Sigmoid colon (tissue), 7 donors: Measurements from ENCODE around the gene BIN2. TPM values are rescaled to one million over a fixed set of nuclear protein-coding genes. Genes with fewer than 3 reads are reported as not detected.
"Not testable (repeated sequence)": the region's sequence is repeated elsewhere in the genome, so short reads cannot be mapped to it uniquely, and the experiment has no call there.

Experiments used
- DNase-seq: peaks from one replicate; pipeline ENCODE4 v3.0.0-alpha.2; 2019
- H3K27ac ChIP-seq, 4 donors: fragments of 200-600 bp; sonication (generic); one replicate each; pipeline ENCODE4 v1.5.1; 2016 to 2019; ENCODE audit warnings: mild to moderate bottlenecking in 1 of 4
- H3K27me3 ChIP-seq, 3 donors: fragments of 200-600 bp; sonication (generic); one replicate each; pipeline ENCODE4 v1.5.1; 2019; ENCODE audit warnings: mild to moderate bottlenecking in 1 of 3
- H3K36me3 ChIP-seq, 4 donors: fragments of 200-600 bp; sonication (generic); one replicate each; pipeline ENCODE4 v1.5.1; 2016 to 2019
- H3K4me1 ChIP-seq, 4 donors: fragments of 200-600 bp; sonication (generic); one replicate each; pipeline ENCODE4 v1.5.1; 2017 to 2019
- H3K4me3 ChIP-seq, 4 donors: fragments of 200-600 bp; sonication (generic); one replicate each; pipeline ENCODE4 v1.5.1; 2017 to 2019; ENCODE audit warnings: mild to moderate bottlenecking in 2 of 4, moderate library complexity in 1 of 4
- H3K9me3 ChIP-seq, 4 donors: fragments of 200-600 bp in 3 of 4; sonication (generic) in 3 of 4; one replicate each; pipeline versions ENCODE4 v1.5.1 to v1.6.1; 2013 to 2019
- CTCF ChIP-seq, 4 experiments: fragments of 450-650 bp in 3 of 4; fragments of 200-600 bp in 1 of 4; IDR thresholded peaks; one replicate each; pipeline ENCODE4 v1.5.1; 2016 to 2019; ENCODE audit warnings: antibody characterized with exemption in 4 of 4, mild to moderate bottlenecking in 3 of 4, moderate library complexity in 2 of 4
- EP300 ChIP-seq, 4 donors: sonication (generic); formaldehyde crosslinking; IDR thresholded peaks; one replicate each; pipeline ENCODE4 v1.6.1; 2017; ENCODE audit warnings: antibody characterized with exemption in 4 of 4
- POLR2A ChIP-seq, 2 donors: fragments of 450-650 bp; IDR thresholded peaks; one replicate each; pipeline ENCODE4 v1.6.1; 2016; ENCODE audit warnings: antibody characterized with exemption in 2 of 2, mild to moderate bottlenecking in 2 of 2, moderate library complexity in 2 of 2
- POLR2AphosphoS5 ChIP-seq, 4 donors: sonication (generic); formaldehyde crosslinking; IDR thresholded peaks; one replicate each; pipeline ENCODE4 v1.6.1; 2017; ENCODE audit warnings: antibody characterized with exemption in 4 of 4
- WGBS, 2 donors: extraction: QIAGEN DNeasy Blood & Tissue Kit; methylation state at CpG; one replicate each; pipeline ENCODE4 v1.1.7; 2013; 5-methylcytosine and 5-hydroxymethylcytosine counted together
- intact Hi-C: fragments of 100-400 bp; cut with DNase I; formaldehyde crosslinking; loops from one replicate; pipeline ENCODE4 v1.15.1; 2023
- polyA plus RNA-seq, 3 donors: library from polyadenylated mRNA; stranded (reverse); fragments of 200-250 nt; gene quantifications; one replicate each; pipeline ENCODE4 v1.2.3, GENCODE V29; 2013
- total RNA-seq, 4 donors: library from RNA; depleted of rRNA; stranded (reverse); fragments of >200 nt; gene quantifications; one replicate each; pipeline ENCODE4 v1.1.0, GENCODE V29; 2016
- donor health status: healthy with polysubstance abuse.
- donor health status: Bipolar disorder and iron deficiency.
- donor health status: healthy.

BIN2 gene
- total and polyA plus RNA-seq, 7 donors, result 2.3 to 21.2 (median 4.2) TPM

- WGBS, 2 donors, result 93 to 98% methylated on average over 1 of the region's 1 CpG
- Histone ChIP-seq H3K36me3 (no peaks in the 10 kb centered on the region), H3K4me1 (no peaks in the 10 kb centered on the region), H3K27ac (no peak overlapping the region), H3K27me3 (no peaks in the 10 kb centered on the region), H3K9me3 (no peaks in the 10 kb centered on the region), H3K4me3 (no peak overlapping the region)
- no peak for TF ChIP-seq POLR2AphosphoS5 (IDR thresholded peaks at IDR 0.05)
- TF ChIP-seq EP300 (IDR thresholded peaks at IDR 0.05), result no peak
- no peak for TF ChIP-seq POLR2A (IDR thresholded peaks at IDR 0.05)
- DNase-seq, result no peak
- intact Hi-C loops, result no loop called here
These were observed 12.6 kb downstream of the BIN2 start for GRCh38 chr12:51311389-51311788.

- 31 to 69% methylated on average over 6 of the region's 6 CpGs for WGBS, 2 donors
- Histone ChIP-seq H3K36me3 (no peaks in the 10 kb centered on the region), H3K4me3 (no peak overlapping the region), H3K27ac (no peak overlapping the region), H3K9me3 (no peaks in the 10 kb centered on the region), H3K4me1 (no peaks in the 10 kb centered on the region), H3K27me3 (no peaks in the 10 kb centered on the region)
- intact Hi-C loops, result no loop called here
- TF ChIP-seq POLR2AphosphoS5 (IDR thresholded peaks at IDR 0.05) (peak in 1 of 4 donors; percentile 27), EP300 (IDR thresholded peaks at IDR 0.05) (no peak)
- DNase-seq, result no peak
These were observed 16.1 kb downstream of the BIN2 start for GRCh38 chr12:51307655-51308593.

GRCh38 chr12:51306507-51306906, 17.5 kb downstream of the BIN2 start:
- Histone ChIP-seq H3K36me3 (no peaks in the 10 kb centered on the region), H3K9me3 (no peaks in the 10 kb centered on the region), H3K4me1 (no peaks in the 10 kb centered on the region), H3K27me3 (no peaks in the 10 kb centered on the region), H3K27ac (no peak overlapping the region), H3K4me3 (no peak overlapping the region)
- TF ChIP-seq EP300 (IDR thresholded peaks at IDR 0.05) (no peak), POLR2A (IDR thresholded peaks at IDR 0.05) (no peak), CTCF (IDR thresholded peaks at IDR 0.05) (no peak), POLR2AphosphoS5 (IDR thresholded peaks at IDR 0.05) (no peak)
- intact Hi-C loops, result no loop called here
- no peak for DNase-seq
- WGBS, 2 donors, result 82 to 86% methylated on average over 5 of the region's 5 CpGs

- H3K27me3 ChIP-seq, H3K4me1 ChIP-seq, H3K27ac ChIP-seq, H3K9me3 ChIP-seq, DNase-seq, H3K36me3 ChIP-seq, intact Hi-C loops, H3K4me3 ChIP-seq: not testable (repeated sequence)
- WGBS, 2 donors, result 92 to 95% methylated on average over 10 of the region's 10 CpGs
These were observed 23.2 kb downstream of the BIN2 start for GRCh38 chr12:51300768-51301167.

- H3K9me3 ChIP-seq, result no peaks in the 10 kb centered on the region
- no peaks in the 10 kb centered on the region for H3K36me3 ChIP-seq
- intact Hi-C loops, result no loop called here
- no peak overlapping the region for H3K27ac ChIP-seq
- 91 to 93% methylated on average over 5 of the region's 5 CpGs for WGBS, 2 donors
- no peaks in the 10 kb centered on the region for H3K27me3 ChIP-seq
- no peak overlapping the region for H3K4me3 ChIP-seq
- no peaks in the 10 kb centered on the region for H3K4me1 ChIP-seq
- DNase-seq, result no peak
- TF ChIP-seq POLR2AphosphoS5 (IDR thresholded peaks at IDR 0.05) (no peak), CTCF (IDR thresholded peaks at IDR 0.05) (no peak), POLR2A (IDR thresholded peaks at IDR 0.05) (no peak)
These were observed 28.3 kb downstream of the BIN2 start for GRCh38 chr12:51295651-51296050.

- H3K36me3 ChIP-seq, H3K4me1 ChIP-seq, H3K9me3 ChIP-seq, DNase-seq, H3K27ac ChIP-seq, intact Hi-C loops, H3K27me3 ChIP-seq, H3K4me3 ChIP-seq: not testable (repeated sequence)
- 67 to 86% methylated on average over 10 of the region's 10 CpGs for WGBS, 2 donors
These were observed 29.9 kb downstream of the BIN2 start for GRCh38 chr12:51294097-51294496.

GRCh38 chr12:51293696-51294095, 30.3 kb downstream of the BIN2 start:
- no peaks in the 10 kb centered on the region for H3K4me1 ChIP-seq
- no peaks in the 10 kb centered on the region for H3K9me3 ChIP-seq
- no peak overlapping the region for H3K27ac ChIP-seq
- H3K4me3 ChIP-seq, result no peak overlapping the region
- no peak for DNase-seq
- H3K27me3 ChIP-seq, result no peaks in the 10 kb centered on the region
- intact Hi-C loops, result no loop called here
- TF ChIP-seq POLR2A (IDR thresholded peaks at IDR 0.05) (no peak), POLR2AphosphoS5 (IDR thresholded peaks at IDR 0.05) (no peak), EP300 (IDR thresholded peaks at IDR 0.05) (no peak), CTCF (IDR thresholded peaks at IDR 0.05) (no peak)
- H3K36me3 ChIP-seq, result no peaks in the 10 kb centered on the region

- H3K27me3 ChIP-seq, intact Hi-C loops, H3K4me3 ChIP-seq, H3K4me1 ChIP-seq, H3K36me3 ChIP-seq, H3K27ac ChIP-seq, H3K9me3 ChIP-seq: not testable (repeated sequence)
- 13 to 61% methylated on average over 9 of the region's 9 CpGs for WGBS, 2 donors
- peak; percentile 66 for DNase-seq
These were observed 32.1 kb downstream of the BIN2 start for GRCh38 chr12:51291603-51292513.
